A673 (cell line): ENCODE measurements around the gene FIGN. TPM values are rescaled to one million over a fixed set of nuclear protein-coding genes. Genes with fewer than 3 reads are reported as not detected.

Experiments
- BruUV-seq: library from RNA; stranded (reverse); fragments of 400-500 nt; replicated peaks from 2 replicates; lab custom pipeline; 2021; lab: Mats Ljungman, UMichigan
- CTCF ChIA-PET: fragments of 300-600 bp; sonication (Branson Sonifier 250); formaldehyde crosslinking; loops from one replicate; lab custom pipeline; 2022; ENCODE audit warnings: antibody characterized with exemption; lab: Charles Lee
- POLR2A ChIA-PET: fragments of 300-600 bp; sonication (Branson Sonifier 250); formaldehyde crosslinking; loops from one replicate; lab custom pipeline; 2022; ENCODE audit warnings: antibody characterized with exemption; ENCODE audit not compliant: low non-redundant PET; lab: Charles Lee
- DNase-seq: peaks from one replicate; pipeline ENCODE4 v3.0.0-alpha.2; 2015; ENCODE audit warnings: low spot score
- H3K27ac ChIP-seq: fragments of 200-600 bp; sonication (generic); 2 replicates; pipeline ENCODE4 v1.5.1; 2016; ENCODE audit warnings: mixed run types, low read depth, mild to moderate bottlenecking, mixed read lengths, antibody characterized with exemption, low read length; ENCODE audit not compliant: poor library complexity, severe bottlenecking
- H3K27me3 ChIP-seq: fragments of 200-600 bp; sonication (generic); replicated peaks from 2 replicates; pipeline ENCODE4 v1.6.1; 2017; ENCODE audit warnings: mixed run types, low read depth, mild to moderate bottlenecking, mixed read lengths, antibody characterized with exemption, low read length; ENCODE audit not compliant: insufficient read depth, poor library complexity
- H3K36me3 ChIP-seq: fragments of 200-600 bp; sonication (generic); 2 replicates; pipeline ENCODE4 v1.6.1; 2016; ENCODE audit warnings: mixed run types, mild to moderate bottlenecking, mixed read lengths, antibody characterized with exemption, low read length; ENCODE audit not compliant: insufficient read depth, poor library complexity, severe bottlenecking
- H3K4me1 ChIP-seq: fragments of 200-600 bp; sonication (generic); 2 replicates; pipeline ENCODE4 v1.6.1; 2017; ENCODE audit warnings: mixed run types, mild to moderate bottlenecking, mixed read lengths, antibody characterized with exemption, low read length; ENCODE audit not compliant: insufficient read depth, poor library complexity, severe bottlenecking
- H3K4me3 ChIP-seq: fragments of 200-600 bp; sonication (generic); 2 replicates; pipeline ENCODE4 v1.5.1; 2016; ENCODE audit warnings: low read depth, mixed run types, mild to moderate bottlenecking, mixed read lengths, low read length; ENCODE audit not compliant: poor library complexity, severe bottlenecking
- H3K9me3 ChIP-seq: fragments of 200-600 bp; sonication (generic); 2 replicates; pipeline ENCODE4 v1.6.1; 2016; ENCODE audit warnings: mixed run types, low read depth, mild to moderate bottlenecking, mixed read lengths, antibody characterized with exemption, low read length; ENCODE audit not compliant: poor library complexity, severe bottlenecking
- EZH2 ChIP-seq: fragments of 200-600 bp; sonication (generic); IDR thresholded peaks from 2 replicates; pipeline ENCODE4 v1.6.1; 2017; ENCODE audit warnings: borderline replicate concordance, low read depth, mild to moderate bottlenecking, mixed read lengths, antibody characterized with exemption, low read length; ENCODE audit not compliant: poor library complexity, severe bottlenecking
- intact Hi-C: fragments of 100-400 bp; cut with micrococcal nuclease; formaldehyde crosslinking; loops from one replicate; pipeline ENCODE4 v1.10.0; 2022; ENCODE audit not compliant: unreplicated experiment
- total RNA-seq: library from RNA; stranded (reverse); gene quantifications from 2 replicates; pipeline ENCODE4 v1.2.3, GENCODE V29; 2021
- TF ChIP-seq, protein P1 (sequence below): fragments of 300-800, 200-600 bp; sonication (generic); conservative IDR thresholded peaks from 2 replicates; pipeline ENCODE4 v1.5.1; 2017; ENCODE audit warnings: low read depth, mild to moderate bottlenecking, antibody characterized with exemption, low read length, moderate library complexity, mixed read lengths

FIGN gene
- total RNA-seq, 1 experiment from 2014 or later, result 0.24 TPM

DNA sequence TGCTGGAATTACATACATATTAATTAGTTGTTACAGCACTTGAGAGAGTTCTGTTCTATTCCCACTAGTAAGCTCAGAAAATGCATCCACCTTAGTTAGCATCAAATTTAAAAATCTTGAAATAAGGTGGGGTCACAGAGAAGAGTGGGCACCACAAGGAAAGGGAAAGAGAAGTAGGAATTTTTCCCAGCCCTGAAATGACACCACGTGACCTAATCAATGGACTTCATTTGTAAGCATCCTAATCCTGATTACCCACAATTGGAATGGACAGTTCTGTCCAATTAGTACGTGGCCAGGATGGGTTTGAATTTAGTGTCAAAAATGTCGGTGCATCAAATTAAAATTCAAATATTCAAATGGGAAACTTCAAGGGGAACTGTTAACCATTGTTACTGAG, 186.8 kb downstream of the FIGN start:
- POLR2A ChIA-PET, result no interaction called here
- CTCF ChIA-PET, result no interaction called here
- Histone ChIP-seq H3K4me1 (no peaks in the 10 kb centered on the region), H3K36me3 (no peaks in the 10 kb centered on the region), H3K27me3 (no peaks in the 10 kb centered on the region), H3K27ac (no peak overlapping the region), H3K9me3 (no peaks in the 10 kb centered on the region), H3K4me3 (no peak overlapping the region)
- no TSS peak for BruUV-seq
- no peak for TF ChIP-seq EZH2
- TF ChIP-seq, protein P1, sequence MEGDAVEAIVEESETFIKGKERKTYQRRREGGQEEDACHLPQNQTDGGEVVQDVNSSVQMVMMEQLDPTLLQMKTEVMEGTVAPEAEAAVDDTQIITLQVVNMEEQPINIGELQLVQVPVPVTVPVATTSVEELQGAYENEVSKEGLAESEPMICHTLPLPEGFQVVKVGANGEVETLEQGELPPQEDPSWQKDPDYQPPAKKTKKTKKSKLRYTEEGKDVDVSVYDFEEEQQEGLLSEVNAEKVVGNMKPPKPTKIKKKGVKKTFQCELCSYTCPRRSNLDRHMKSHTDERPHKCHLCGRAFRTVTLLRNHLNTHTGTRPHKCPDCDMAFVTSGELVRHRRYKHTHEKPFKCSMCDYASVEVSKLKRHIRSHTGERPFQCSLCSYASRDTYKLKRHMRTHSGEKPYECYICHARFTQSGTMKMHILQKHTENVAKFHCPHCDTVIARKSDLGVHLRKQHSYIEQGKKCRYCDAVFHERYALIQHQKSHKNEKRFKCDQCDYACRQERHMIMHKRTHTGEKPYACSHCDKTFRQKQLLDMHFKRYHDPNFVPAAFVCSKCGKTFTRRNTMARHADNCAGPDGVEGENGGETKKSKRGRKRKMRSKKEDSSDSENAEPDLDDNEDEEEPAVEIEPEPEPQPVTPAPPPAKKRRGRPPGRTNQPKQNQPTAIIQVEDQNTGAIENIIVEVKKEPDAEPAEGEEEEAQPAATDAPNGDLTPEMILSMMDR, result no peak
- DNase-seq, result no peak
- intact Hi-C loops, result no loop called here
